ENCODE measurements around the gene APLF. TPM values are rescaled to one million over a fixed set of nuclear protein-coding genes. Genes with fewer than 3 reads are reported as not detected.

APLF gene
- polyA plus RNA-seq, 2 of the 4 experiments (the other 2 are of a cell fraction) = 1.5 to 2.8 TPM

DNA sequence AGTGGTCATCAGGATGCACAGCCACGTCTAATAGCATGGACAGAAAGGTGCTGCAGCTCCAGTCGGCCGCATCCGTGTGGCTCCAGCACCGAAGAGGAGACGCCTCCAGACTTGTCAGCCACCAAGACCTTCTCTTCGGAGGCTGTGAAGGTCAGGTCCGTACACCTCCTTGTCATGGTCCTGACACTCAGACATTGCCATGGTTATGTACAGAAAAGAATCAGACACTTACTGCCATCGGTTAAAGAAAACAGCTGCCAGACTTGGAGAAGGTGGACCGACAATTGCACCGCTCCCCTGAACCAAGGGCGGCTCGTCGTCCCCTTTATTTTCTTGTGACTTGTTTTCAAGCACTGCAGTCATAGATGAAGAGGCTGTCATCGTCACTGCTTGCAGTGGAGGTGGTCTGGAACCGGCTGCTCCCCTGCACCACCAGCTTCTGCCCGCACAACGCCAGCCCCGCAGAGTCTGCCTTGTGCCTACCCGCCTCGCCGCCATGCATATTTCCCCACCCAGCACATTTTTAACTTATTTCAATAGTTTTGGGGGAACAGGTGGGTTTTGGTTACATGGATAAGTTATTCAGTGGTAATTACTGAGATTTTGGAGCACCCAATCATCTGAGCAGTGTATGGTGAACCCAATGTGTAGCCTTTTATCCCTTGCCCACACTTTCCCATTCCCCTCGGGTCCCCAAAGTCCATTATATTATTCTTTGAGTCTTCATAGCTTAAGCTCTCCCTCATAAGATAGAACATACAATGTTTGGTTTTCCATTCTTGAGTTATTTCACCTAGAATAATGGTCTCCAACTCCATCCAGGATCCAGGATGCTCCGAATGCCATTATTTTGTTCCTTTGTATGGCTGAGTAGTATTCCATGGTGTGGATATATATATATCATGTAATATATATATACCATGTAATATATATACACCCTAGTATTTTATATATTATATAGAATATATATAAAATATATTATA is 18.4 kb upstream of the APLF start:
- no peak for TF ChIP-seq NFE2L2 (conservative IDR thresholded peaks at IDR 0.05; ENCODE audit: low read length)
- TF ChIP-seq EHMT2 (IDR thresholded peaks at IDR 0.05; ENCODE audit: low read depth) = no peak
- TF ChIP-seq HOXB5 (CRISPR knock-in tag; IDR thresholded peaks at IDR 0.05) = no peak
- TF ChIP-seq, protein P1, sequence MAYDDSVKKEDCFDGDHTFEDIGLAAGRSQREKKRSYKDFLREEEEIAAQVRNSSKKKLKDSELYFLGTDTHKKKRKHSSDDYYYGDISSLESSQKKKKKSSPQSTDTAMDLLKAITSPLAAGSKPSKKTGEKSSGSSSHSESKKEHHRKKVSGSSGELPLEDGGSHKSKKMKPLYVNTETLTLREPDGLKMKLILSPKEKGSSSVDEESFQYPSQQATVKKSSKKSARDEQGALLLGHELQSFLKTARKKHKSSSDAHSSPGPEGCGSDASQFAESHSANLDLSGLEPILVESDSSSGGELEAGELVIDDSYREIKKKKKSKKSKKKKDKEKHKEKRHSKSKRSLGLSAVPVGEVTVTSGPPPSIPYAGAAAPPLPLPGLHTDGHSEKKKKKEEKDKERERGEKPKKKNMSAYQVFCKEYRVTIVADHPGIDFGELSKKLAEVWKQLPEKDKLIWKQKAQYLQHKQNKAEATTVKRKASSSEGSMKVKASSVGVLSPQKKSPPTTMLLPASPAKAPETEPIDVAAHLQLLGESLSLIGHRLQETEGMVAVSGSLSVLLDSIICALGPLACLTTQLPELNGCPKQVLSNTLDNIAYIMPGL (CRISPR knock-in tag; IDR thresholded peaks at IDR 0.05; ENCODE audit: borderline replicate concordance) = no peak
- TF ChIP-seq, protein P2, sequence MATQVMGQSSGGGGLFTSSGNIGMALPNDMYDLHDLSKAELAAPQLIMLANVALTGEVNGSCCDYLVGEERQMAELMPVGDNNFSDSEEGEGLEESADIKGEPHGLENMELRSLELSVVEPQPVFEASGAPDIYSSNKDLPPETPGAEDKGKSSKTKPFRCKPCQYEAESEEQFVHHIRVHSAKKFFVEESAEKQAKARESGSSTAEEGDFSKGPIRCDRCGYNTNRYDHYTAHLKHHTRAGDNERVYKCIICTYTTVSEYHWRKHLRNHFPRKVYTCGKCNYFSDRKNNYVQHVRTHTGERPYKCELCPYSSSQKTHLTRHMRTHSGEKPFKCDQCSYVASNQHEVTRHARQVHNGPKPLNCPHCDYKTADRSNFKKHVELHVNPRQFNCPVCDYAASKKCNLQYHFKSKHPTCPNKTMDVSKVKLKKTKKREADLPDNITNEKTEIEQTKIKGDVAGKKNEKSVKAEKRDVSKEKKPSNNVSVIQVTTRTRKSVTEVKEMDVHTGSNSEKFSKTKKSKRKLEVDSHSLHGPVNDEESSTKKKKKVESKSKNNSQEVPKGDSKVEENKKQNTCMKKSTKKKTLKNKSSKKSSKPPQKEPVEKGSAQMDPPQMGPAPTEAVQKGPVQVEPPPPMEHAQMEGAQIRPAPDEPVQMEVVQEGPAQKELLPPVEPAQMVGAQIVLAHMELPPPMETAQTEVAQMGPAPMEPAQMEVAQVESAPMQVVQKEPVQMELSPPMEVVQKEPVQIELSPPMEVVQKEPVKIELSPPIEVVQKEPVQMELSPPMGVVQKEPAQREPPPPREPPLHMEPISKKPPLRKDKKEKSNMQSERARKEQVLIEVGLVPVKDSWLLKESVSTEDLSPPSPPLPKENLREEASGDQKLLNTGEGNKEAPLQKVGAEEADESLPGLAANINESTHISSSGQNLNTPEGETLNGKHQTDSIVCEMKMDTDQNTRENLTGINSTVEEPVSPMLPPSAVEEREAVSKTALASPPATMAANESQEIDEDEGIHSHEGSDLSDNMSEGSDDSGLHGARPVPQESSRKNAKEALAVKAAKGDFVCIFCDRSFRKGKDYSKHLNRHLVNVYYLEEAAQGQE (IDR thresholded peaks at IDR 0.05) = no peak
- no peak for TF ChIP-seq ZNF302 (CRISPR knock-in tag; IDR thresholded peaks at IDR 0.05)
- TF ChIP-seq POLR2AphosphoS2 (conservative IDR thresholded peaks at IDR 0.05; ENCODE audit: low read length) = no peak
- TF ChIP-seq ZC3H11A (IDR thresholded peaks at IDR 0.05) = no peak
- TF ChIP-seq JUN (IDR thresholded peaks at IDR 0.05) = no peak
- TF ChIP-seq, protein P3, sequence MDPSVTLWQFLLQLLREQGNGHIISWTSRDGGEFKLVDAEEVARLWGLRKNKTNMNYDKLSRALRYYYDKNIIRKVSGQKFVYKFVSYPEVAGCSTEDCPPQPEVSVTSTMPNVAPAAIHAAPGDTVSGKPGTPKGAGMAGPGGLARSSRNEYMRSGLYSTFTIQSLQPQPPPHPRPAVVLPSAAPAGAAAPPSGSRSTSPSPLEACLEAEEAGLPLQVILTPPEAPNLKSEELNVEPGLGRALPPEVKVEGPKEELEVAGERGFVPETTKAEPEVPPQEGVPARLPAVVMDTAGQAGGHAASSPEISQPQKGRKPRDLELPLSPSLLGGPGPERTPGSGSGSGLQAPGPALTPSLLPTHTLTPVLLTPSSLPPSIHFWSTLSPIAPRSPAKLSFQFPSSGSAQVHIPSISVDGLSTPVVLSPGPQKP (IDR thresholded peaks at IDR 0.05; ENCODE audit: low read depth, low read length) = no peak
- TF ChIP-seq RAD21 (conservative IDR thresholded peaks at IDR 0.05 in 1 of 2, IDR thresholded peaks at IDR 0.05 in 1 of 2) = no peak
- TF ChIP-seq RNF2 (IDR thresholded peaks at IDR 0.05; ENCODE audit: borderline replicate concordance, low read depth) = no peak
- no peak for TF ChIP-seq FOSL2 (IDR thresholded peaks at IDR 0.05)
- TF ChIP-seq FOSL2 (CRISPR knock-in tag; IDR thresholded peaks at IDR 0.05) = no peak
- TF ChIP-seq KDM5A (IDR thresholded peaks at IDR 0.05) = no peak
- TF ChIP-seq JUNB (IDR thresholded peaks at IDR 0.05) = no peak
- TF ChIP-seq RFX5 (IDR thresholded peaks at IDR 0.05) = no peak
- TF ChIP-seq MAZ (IDR thresholded peaks at IDR 0.05; ENCODE audit: borderline replicate concordance, low read depth, low read length) = no peak
- TF ChIP-seq NPAS2 (CRISPR knock-in tag; IDR thresholded peaks at IDR 0.05; ENCODE audit: borderline replicate concordance) = no peak
- CTCF ChIA-PET = interaction anchor here (0.7 to 2.1 kb wide), 5 partner anchors 15 to 476 kb away, joined by 3 to 9 read pairs (median 4); no protein-coding TSS in a partner anchor
- Histone ChIP-seq H3K4me1 (no peaks in the 10 kb centered on the region), H3K27ac (no peak overlapping the region), H3K4me3 (no peak overlapping the region), H3K9me3 (no peaks in the 10 kb centered on the region), H3K4me2 (no peak overlapping the region)
- 79% methylated on average over 24 of the region's 24 CpGs for WGBS (ENCODE audit: missing lambda C conversion rate)
- DNase-seq (ENCODE audit: low read depth in 1 of 2, low spot score in 1 of 2) (no peak), FAIRE-seq (no peak), ATAC-seq (peak; percentile 65 to 66; a peak in 5 of 6 replicates)
- POLR2A ChIA-PET = interaction anchor here (0.6 kb wide), 1 partner anchor 10 kb away, joined by 6 read pairs; no protein-coding TSS in a partner anchor

All from A549 (cell line).